ENCODE results near the gene PPP1CA. TPM values are rescaled to one million over a fixed set of nuclear protein-coding genes. Genes with fewer than 3 reads are reported as not detected.

Gene PPP1CA
- polyA plus RNA-seq, 1 donor (not counting 4 experiments of a cell fraction or from before 2014, with no cell fraction given): 122 TPM

DNA sequence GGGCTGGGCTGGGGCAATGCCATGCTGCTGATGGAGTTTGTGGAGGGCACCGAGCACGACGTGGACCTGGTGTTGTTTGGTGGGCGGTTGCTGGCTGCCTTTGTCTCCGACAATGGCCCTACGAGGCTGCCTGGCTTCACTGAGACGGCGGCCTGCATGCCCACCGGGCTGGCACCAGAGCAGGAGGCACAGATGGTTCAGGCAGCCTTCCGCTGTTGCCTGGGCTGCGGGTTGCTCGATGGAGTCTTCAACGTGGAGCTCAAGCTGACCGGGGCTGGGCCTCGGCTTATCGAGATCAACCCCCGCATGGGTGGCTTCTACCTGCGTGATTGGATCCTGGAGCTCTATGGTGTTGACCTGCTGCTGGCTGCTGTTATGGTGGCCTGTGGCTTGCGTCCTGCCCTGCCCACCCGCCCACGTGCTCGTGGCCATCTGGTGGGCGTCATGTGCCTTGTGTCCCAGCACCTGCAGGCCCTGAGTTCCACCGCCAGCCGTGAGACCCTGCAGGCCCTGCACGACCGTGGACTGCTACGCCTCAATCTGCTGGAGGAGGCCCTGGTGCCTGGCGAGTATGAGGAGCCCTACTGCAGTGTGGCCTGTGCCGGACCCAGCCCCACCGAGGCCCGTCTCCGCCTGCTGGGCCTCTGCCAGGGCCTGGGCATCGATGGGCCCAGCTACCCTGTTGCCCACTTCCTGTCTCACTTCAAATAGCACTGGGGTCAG lies 22.4 kb upstream of the PPP1CA start:
- no peaks in the 10 kb centered on the region for H4K20me1 ChIP-seq (ENCODE audit: control insufficient read depth, extremely low read depth, insufficient read depth, low read length)
- H2AFZ ChIP-seq (ENCODE audit: control insufficient read depth, low read length): no peak overlapping the region
- H3K4me1 ChIP-seq (ENCODE audit: control insufficient read depth, extremely low read depth, insufficient read depth, low read length): peaks cover 21% of the 10 kb centered on the region
- H3K27ac ChIP-seq (ENCODE audit: control insufficient read depth, insufficient read depth, low read length): no peak overlapping the region
- DNase-seq (ENCODE audit: low read depth, low spot score): no peak
- no peak for FAIRE-seq
- H3K36me3 ChIP-seq (ENCODE audit: control insufficient read depth in 2 of 2, extremely low read depth in 1 of 2, insufficient read depth in 2 of 2, low read length in 2 of 2): no peaks in the 10 kb centered on the region
- no peak for TF ChIP-seq EZH2 (IDR thresholded peaks at IDR 0.05; ENCODE audit: low read length)
- TF ChIP-seq, protein P1, sequence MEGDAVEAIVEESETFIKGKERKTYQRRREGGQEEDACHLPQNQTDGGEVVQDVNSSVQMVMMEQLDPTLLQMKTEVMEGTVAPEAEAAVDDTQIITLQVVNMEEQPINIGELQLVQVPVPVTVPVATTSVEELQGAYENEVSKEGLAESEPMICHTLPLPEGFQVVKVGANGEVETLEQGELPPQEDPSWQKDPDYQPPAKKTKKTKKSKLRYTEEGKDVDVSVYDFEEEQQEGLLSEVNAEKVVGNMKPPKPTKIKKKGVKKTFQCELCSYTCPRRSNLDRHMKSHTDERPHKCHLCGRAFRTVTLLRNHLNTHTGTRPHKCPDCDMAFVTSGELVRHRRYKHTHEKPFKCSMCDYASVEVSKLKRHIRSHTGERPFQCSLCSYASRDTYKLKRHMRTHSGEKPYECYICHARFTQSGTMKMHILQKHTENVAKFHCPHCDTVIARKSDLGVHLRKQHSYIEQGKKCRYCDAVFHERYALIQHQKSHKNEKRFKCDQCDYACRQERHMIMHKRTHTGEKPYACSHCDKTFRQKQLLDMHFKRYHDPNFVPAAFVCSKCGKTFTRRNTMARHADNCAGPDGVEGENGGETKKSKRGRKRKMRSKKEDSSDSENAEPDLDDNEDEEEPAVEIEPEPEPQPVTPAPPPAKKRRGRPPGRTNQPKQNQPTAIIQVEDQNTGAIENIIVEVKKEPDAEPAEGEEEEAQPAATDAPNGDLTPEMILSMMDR (optimal IDR thresholded peaks at IDR 0.05 in 1 of 3, IDR thresholded peaks at IDR 0.05 in 1 of 3, conservative IDR thresholded peaks at IDR 0.05 in 1 of 3; ENCODE audit: extremely low read depth in 1 of 3, insufficient read depth in 2 of 3, low read length in 3 of 3): no peak
- no peaks in the 10 kb centered on the region for H3K9me3 ChIP-seq (ENCODE audit: control insufficient read depth, low read depth, low read length)
- H3K79me2 ChIP-seq (ENCODE audit: control insufficient read depth, insufficient read depth, low read length): peaks cover 7% of the 10 kb centered on the region
- H3K9ac ChIP-seq (ENCODE audit: control insufficient read depth, extremely low read depth, insufficient read depth, low read length): no peak overlapping the region
- no peak overlapping the region for H3K4me2 ChIP-seq (ENCODE audit: control insufficient read depth, extremely low read depth, insufficient read depth, low read depth, low read length)
- peaks cover 4% of the 10 kb centered on the region for H3K27me3 ChIP-seq (ENCODE audit: control insufficient read depth, extremely low read depth, insufficient read depth, low read length)
- H3K9me1 ChIP-seq (ENCODE audit: control insufficient read depth, extremely low read depth, insufficient read depth, low read length): no peaks in the 10 kb centered on the region
- dilution Hi-C loops (cut with MboI; ENCODE audit: extremely low pct_ligation_motif_present, low sequenced_read_pairs): no loop called here
- no peak overlapping the region for H3K4me3 ChIP-seq (ENCODE audit: control insufficient read depth in 2 of 3, extremely low read depth in 1 of 3, insufficient read depth in 2 of 3, low read depth in 1 of 3, low read length in 3 of 3)

- Histone ChIP-seq H3K79me2 (ENCODE audit: control insufficient read depth, insufficient read depth, low read length) (peaks cover 1% of the 10 kb centered on the region), H3K4me1 (ENCODE audit: control insufficient read depth, extremely low read depth, insufficient read depth, low read length) (peaks cover 25% of the 10 kb centered on the region), H3K4me3 (ENCODE audit: control insufficient read depth in 2 of 3, extremely low read depth in 1 of 3, insufficient read depth in 2 of 3, low read depth in 1 of 3, low read length in 3 of 3) (no peak overlapping the region), H3K9ac (ENCODE audit: control insufficient read depth, extremely low read depth, insufficient read depth, low read length) (no peak overlapping the region), H3K27me3 (ENCODE audit: control insufficient read depth, extremely low read depth, insufficient read depth, low read length) (peaks cover 4% of the 10 kb centered on the region), H2AFZ (ENCODE audit: control insufficient read depth, low read length) (no peak overlapping the region), H3K27ac (ENCODE audit: control insufficient read depth, insufficient read depth, low read length) (no peak overlapping the region), H3K4me2 (ENCODE audit: control insufficient read depth, extremely low read depth, insufficient read depth, low read depth, low read length) (no peak overlapping the region), H3K9me3 (ENCODE audit: control insufficient read depth, low read depth, low read length) (no peaks in the 10 kb centered on the region), H4K20me1 (ENCODE audit: control insufficient read depth, extremely low read depth, insufficient read depth, low read length) (no peaks in the 10 kb centered on the region), H3K9me1 (ENCODE audit: control insufficient read depth, extremely low read depth, insufficient read depth, low read length) (no peaks in the 10 kb centered on the region), H3K36me3 (ENCODE audit: control insufficient read depth in 2 of 2, extremely low read depth in 1 of 2, insufficient read depth in 2 of 2, low read length in 2 of 2) (no peaks in the 10 kb centered on the region)
- DNase-seq (ENCODE audit: low read depth, low spot score) (no peak), FAIRE-seq (no peak)
- dilution Hi-C loops (cut with MboI; ENCODE audit: extremely low pct_ligation_motif_present, low sequenced_read_pairs): no loop called here
- TF ChIP-seq, protein P1 (optimal IDR thresholded peaks at IDR 0.05 in 1 of 3, IDR thresholded peaks at IDR 0.05 in 1 of 3, conservative IDR thresholded peaks at IDR 0.05 in 1 of 3; ENCODE audit: extremely low read depth in 1 of 3, insufficient read depth in 2 of 3, low read length in 3 of 3): no peak
- no peak for TF ChIP-seq EZH2 (IDR thresholded peaks at IDR 0.05; ENCODE audit: low read length)
These were observed 21.8 kb upstream of the PPP1CA start for GRCh38 chr11:67423466-67423865.

Measured in keratinocyte (primary cell).